ENCODE data around the gene NAA16.

DNA sequence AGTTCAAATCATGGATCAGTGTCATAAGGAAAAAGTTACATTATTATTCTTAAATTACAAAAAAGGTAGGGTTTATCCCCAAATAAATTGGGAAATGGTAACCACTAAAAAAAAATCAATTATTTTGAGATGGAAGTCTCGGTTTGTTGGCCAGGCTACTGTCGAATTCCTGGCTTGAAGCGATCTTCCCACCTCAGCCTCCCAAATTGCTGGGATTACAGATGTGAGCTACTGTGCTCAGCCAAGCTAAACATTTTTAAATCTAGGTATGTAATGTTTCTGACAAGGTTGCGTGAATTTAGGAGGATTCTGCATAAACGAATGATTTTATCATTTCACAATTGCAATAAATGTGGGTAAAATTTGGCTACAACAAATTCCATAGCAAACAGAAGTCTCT lies 2.0 kb downstream of the NAA16 start:
- no peak for TF ChIP-seq TCF12 (IDR thresholded peaks at IDR 0.05)
- TF ChIP-seq, protein P1, sequence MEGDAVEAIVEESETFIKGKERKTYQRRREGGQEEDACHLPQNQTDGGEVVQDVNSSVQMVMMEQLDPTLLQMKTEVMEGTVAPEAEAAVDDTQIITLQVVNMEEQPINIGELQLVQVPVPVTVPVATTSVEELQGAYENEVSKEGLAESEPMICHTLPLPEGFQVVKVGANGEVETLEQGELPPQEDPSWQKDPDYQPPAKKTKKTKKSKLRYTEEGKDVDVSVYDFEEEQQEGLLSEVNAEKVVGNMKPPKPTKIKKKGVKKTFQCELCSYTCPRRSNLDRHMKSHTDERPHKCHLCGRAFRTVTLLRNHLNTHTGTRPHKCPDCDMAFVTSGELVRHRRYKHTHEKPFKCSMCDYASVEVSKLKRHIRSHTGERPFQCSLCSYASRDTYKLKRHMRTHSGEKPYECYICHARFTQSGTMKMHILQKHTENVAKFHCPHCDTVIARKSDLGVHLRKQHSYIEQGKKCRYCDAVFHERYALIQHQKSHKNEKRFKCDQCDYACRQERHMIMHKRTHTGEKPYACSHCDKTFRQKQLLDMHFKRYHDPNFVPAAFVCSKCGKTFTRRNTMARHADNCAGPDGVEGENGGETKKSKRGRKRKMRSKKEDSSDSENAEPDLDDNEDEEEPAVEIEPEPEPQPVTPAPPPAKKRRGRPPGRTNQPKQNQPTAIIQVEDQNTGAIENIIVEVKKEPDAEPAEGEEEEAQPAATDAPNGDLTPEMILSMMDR (IDR thresholded peaks at IDR 0.05): no peak
- TF ChIP-seq POLR2AphosphoS5 (IDR thresholded peaks at IDR 0.05; ENCODE audit: low read depth, low read length): no peak
- TF ChIP-seq RFX5 (IDR thresholded peaks at IDR 0.05; ENCODE audit: low read length): no peak
- TF ChIP-seq, protein P2, sequence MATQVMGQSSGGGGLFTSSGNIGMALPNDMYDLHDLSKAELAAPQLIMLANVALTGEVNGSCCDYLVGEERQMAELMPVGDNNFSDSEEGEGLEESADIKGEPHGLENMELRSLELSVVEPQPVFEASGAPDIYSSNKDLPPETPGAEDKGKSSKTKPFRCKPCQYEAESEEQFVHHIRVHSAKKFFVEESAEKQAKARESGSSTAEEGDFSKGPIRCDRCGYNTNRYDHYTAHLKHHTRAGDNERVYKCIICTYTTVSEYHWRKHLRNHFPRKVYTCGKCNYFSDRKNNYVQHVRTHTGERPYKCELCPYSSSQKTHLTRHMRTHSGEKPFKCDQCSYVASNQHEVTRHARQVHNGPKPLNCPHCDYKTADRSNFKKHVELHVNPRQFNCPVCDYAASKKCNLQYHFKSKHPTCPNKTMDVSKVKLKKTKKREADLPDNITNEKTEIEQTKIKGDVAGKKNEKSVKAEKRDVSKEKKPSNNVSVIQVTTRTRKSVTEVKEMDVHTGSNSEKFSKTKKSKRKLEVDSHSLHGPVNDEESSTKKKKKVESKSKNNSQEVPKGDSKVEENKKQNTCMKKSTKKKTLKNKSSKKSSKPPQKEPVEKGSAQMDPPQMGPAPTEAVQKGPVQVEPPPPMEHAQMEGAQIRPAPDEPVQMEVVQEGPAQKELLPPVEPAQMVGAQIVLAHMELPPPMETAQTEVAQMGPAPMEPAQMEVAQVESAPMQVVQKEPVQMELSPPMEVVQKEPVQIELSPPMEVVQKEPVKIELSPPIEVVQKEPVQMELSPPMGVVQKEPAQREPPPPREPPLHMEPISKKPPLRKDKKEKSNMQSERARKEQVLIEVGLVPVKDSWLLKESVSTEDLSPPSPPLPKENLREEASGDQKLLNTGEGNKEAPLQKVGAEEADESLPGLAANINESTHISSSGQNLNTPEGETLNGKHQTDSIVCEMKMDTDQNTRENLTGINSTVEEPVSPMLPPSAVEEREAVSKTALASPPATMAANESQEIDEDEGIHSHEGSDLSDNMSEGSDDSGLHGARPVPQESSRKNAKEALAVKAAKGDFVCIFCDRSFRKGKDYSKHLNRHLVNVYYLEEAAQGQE (IDR thresholded peaks at IDR 0.05; ENCODE audit: low read depth, low read length): no peak
- TF ChIP-seq TAF1 (IDR thresholded peaks at IDR 0.05; ENCODE audit: borderline replicate concordance, low read depth, low read length): no peak
- TF ChIP-seq TEAD4 (IDR thresholded peaks at IDR 0.05; ENCODE audit: borderline replicate concordance, insufficient read depth): no peak
- no peak for TF ChIP-seq ELF1 (IDR thresholded peaks at IDR 0.05)
- TF ChIP-seq RAD21 (IDR thresholded peaks at IDR 0.05; ENCODE audit: low read length): no peak
- TF ChIP-seq YY1 (IDR thresholded peaks at IDR 0.05; ENCODE audit: low read depth): no peak
- TF ChIP-seq NRF1 (IDR thresholded peaks at IDR 0.05; ENCODE audit: low read depth, low read length): no peak
